Umbilical cord (tissue), 2 donors: ENCODE measurements around the gene PROZ. TPM values are rescaled to one million over a fixed set of nuclear protein-coding genes. Genes with fewer than 3 reads are reported as not detected.
"Not testable (repeated sequence)": the region's sequence is repeated elsewhere in the genome, so short reads cannot be mapped to it uniquely, and the experiment has no call there.

ENCODE experiments used
- DNase-seq: peaks from one replicate; pipeline ENCODE4 v3.0.0-alpha.2; 2015; ENCODE audit warnings: low spot score
- total RNA-seq: library from RNA; depleted of rRNA; stranded (reverse); fragments of >200 nt; gene quantifications from one replicate; pipeline ENCODE4 v1.2.3, GENCODE V29; 2014; ENCODE audit warnings: low replicate concordance; ENCODE audit not compliant: insufficient read depth

Gene PROZ
- total RNA-seq, 1 donor from 2014 or later: 3.1 TPM

DNA sequence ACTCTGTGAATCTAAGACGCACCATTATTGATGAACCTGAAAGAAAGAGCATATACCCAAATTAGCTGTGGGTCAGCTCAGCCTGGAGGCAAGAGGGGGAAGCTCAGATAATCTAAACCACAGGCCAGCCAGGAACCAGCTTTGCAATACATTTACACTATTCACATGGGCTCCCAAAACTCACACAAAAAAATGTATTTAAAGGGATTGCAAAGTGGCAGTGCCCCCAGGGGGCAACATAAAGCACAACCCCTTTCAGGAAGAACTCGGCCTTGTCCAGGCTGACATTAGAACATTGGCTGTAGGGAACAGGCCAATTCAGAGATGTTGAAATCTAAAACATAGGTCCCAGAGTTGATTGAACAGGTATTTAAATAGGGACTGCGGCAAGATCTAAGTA lies 3.2 kb upstream of the PROZ start:
- no peak for DNase-seq

DNA sequence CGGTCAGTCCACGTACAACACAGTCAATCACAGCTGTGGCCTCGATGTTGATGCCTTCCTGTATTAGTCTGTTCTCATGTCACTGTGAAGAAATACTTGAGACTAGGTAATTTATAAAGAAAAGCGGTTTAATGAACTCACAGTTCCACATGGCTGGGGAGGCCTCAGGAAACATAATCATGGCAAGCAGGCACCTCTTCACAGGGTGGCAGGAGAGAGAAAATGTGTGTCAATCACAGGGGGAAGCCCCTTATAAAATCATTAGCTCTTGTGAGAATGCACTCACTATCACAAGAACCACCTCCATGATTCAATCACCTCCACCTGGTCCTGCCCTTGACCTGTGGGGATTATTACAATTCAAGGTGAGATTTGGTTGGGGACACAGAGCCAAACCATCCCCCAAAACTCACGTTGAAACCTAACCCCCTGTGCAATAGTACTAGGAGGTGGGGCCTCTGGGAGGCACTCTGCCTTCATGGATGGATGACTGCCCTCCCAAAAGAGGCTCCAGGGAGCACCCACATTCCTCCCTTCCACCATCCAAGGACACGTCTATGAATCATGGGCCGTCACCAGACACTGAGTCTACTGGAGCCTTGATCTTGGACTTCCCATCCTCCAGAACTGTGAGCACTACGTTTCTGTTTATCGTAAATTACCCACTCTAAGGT lies 2.3 kb upstream of the PROZ start:
- no peak for DNase-seq

DNA sequence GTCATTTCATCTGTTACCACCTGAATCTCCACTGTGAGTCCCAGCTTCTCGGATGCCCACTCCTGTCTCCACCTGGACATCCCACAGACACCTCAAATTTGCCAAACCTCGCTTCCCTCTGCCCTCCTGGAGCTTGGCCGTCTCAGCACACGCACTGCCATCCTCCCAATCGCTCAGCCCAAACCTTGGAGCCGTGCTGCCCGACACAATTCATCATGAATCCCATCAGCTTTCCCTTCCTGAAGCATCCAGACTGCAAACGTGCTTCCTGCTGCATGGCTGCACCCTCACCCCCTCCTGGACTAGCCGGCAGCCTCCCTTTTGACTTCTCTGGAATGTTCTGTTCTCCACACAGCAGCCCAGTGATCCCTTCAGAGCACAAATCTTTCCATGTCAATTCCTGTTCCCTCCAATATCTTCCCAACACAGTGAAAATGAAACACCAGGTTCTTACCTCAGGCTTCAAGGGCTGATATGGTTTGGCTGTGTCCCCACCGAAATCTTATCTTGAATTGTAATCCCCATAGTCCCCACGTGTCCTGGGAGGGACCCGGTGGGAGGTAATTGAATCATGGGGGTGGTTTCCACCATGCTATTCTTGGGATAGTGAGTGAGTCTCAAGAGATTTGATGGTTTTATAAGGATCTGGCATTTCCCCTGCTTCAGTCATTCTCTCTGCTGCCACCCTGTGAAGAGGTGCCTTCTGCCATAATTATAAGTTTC lies 1.1 kb upstream of the PROZ start:
- DNase-seq: no peak

DNA sequence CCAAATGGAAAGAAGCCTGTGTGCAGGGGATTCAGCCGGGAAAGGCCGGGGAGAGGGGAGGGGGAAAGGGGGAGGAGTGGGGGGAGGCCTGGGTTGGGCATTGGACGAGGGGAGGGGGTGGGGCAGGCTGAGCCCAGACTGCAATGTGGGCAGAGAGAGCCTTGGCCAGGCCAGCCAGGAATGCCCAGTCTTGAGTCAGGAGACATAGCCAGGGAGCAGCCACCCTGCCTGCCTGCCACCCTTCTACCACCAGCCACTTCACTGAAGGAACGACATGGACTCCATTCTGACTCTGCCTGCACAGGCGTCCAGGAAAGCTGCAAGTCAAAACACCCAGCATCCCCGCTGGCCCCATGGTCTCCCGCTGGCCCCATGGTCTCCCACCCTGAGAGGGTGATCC lies 498 bp downstream of the PROZ start:
- DNase-seq: no peak

DNA sequence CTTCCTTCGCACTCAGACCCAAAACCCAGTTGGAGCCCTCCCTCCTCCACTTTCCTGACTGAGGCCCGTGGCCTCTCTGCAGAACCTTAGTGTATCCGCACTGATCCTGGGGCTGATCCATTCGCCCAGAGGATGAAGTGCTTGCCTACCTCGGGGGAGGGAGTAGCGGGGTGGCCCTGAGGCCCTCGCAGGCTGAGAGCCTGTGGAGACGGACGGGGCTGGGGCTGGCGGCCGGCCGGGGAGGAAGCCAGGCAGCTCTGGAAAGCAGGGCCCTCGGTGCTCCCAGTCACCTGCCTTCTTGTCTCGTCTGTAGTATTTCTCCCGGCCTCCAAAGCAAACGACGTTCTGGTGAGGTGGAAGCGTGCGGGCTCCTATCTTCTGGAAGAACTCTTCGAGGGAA lies 1.3 kb downstream of the PROZ start:
- no peak for DNase-seq

DNA sequence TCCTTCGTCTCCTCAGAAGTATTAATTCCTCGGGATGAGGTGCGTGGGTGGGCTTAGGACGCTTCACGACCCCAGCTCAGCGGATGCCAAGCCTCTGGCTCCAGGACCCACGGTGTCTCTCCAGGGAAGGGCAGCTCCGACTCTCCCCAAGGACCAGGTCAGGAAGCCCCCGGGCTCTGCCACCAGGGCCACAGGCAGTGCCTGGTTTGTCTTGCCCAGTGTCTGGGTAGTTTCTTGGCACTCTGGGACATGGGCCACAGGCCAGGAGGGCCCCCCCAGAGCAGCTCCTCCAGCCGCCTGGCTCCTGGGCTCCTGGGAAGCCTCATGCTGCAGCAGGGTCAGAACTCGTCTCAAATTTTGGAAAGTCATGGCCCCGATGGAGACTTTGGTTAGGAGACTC lies 2.5 kb downstream of the PROZ start:
- no peak for DNase-seq

DNA sequence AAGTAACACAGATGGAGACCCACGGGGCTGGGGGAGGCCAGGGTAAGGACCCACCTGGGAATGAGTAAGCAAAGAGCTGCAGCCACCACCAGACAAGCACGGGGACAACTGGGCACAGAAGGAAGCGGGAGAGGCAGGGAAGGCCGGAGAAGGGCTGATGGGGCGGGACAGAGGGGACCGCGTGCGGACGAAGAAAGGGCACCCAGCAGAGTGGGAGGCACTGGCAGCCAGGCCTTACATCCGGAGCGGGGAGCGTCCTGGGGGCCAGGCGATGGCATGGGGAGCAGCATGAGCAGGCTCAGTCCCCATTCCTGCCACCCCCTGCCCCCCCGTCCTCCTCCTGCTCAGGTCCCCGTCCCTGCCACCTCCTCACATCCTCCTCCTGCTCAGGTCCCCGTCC lies 3.0 kb downstream of the PROZ start:
- no peak for DNase-seq

DNA sequence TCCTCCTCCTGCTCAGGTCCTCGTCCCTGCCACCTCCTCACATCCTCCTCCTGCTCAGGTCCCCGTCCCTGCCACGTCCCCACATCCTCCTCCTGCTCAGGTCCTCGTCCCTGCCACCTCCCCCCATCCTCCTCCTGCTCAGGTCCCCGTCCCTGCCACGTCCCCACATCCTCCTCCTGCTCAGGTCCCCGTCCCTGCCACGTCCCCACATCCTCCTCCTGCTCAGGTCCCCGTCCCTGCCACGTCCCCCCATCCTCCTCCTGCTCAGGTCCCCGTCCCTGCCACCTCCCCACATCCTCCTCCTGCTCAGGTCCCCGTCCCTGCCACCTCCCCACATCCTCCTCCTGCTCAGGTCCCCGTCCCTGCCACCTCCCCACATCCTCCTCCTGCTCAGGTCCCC lies 3.5 kb downstream of the PROZ start:
- DNase-seq: not testable (repeated sequence)

DNA sequence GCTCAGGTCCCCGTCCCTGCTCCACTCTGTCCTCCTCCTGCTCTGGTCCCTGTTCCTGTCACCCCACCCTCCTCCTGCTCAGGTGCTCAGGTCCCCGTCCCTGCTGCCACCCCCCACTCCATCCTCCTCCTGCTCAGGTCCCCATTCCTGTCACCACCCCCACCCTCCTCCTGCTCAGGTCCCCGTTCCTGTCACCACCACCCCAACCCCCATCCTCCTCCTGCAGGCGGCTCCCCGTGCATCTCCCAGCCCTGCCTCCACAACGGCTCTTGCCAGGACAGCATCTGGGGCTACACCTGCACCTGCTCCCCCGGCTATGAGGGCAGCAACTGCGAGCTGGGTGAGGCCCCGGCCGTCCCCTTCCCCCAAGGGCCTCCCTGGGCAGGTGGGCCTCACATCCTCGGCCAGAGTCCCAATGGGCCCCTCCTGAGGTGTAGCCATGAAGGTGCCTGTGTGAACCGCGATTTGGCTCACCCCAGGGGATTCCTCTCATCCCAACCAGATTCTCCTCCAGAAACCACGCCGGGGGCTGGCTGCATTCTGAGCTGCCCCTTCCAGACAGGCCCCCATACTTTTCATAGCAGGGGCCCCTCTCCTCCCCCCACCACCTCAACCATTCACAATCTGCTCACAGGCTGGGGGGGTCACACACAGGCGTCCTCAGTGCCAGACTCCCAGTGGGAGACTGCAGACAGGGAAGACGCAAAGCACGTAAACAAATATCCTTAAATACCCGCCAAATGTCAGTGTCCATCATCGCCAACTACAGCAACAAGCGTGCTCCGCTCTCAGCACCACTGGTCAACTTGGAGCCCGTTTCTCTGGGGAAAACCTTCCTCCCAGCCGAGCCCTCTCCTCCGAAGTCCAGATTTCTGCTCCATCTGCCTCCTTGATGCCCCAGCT lies 4.6 kb downstream of the PROZ start:
- no peak for DNase-seq

DNA sequence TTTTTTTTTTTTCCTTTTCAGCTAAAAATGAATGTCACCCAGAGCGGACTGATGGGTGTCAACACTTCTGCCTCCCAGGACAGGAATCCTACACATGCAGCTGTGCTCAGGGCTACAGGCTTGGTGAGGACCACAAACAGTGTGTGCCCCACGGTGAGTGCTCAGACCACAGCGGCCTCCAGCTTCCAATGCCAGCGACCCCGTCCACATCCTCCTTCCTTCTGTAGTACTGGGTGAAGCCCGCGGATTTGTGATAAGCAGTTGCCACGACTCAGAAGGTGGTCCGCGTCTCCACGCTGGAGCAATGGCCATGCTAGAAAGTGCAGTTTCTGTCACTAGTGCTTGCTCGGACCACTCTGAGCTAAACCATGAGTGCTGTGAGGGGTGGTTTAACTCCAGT lies 6.0 kb downstream of the PROZ start:
- DNase-seq: no peak

DNA sequence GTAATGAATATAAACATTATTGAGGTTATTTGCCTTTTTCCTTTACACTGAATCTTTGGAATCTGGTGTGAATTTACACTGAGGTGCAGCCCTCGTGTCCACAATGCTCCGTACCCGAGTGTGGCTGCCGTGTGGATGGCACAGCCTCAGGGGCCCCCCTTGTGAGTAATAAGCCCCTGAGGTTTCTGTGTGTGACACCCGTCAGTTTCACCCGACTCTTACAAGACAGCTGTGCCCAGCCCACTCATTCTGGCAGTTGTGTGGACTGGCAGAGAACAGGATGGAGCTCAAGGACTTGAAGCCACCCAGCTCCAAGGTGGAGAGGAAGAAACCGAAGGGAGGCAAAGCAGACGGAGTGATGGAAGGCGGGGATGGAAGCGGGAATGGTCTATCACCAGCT lies 7.8 kb downstream of the PROZ start:
- no peak for DNase-seq

DNA sequence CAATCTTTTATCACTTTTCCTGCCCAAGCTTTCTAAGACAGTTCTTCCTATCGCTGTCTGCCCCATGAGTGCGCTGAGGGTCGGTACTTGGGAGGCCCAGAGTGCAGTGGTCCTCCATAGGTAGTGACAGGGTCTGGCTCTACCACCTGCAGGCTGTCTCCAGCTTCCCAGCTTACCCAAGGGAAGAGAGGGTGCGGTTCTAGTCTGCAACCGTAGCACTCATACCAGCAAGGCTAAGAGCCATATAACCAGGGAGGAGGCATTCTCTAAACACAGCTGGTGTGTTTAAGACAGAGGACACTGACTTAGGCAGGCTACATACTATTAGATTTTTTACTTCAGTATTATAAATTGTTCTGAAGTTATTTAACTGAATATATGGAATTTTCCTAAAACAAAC lies 8.2 kb downstream of the PROZ start:
- no peak for DNase-seq

DNA sequence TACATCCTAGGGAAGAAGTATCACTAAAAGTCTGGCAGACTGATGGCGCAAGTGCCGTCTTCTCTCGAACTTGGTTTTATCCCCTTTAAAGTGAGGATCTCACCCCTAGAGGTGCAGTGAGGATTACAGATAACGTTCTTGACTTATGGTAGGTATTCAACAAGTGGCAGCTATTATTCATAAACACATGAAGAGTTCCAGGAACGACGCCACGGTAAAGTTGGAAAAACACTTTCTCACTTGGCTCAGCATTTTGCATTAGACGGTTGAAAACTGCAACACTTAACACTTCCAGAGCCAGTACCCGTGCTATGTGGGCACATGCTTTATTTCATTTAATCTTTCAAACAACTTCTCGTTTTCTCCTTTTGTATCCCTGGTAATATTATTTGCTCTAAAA lies 8.7 kb downstream of the PROZ start:
- no peak for DNase-seq

DNA sequence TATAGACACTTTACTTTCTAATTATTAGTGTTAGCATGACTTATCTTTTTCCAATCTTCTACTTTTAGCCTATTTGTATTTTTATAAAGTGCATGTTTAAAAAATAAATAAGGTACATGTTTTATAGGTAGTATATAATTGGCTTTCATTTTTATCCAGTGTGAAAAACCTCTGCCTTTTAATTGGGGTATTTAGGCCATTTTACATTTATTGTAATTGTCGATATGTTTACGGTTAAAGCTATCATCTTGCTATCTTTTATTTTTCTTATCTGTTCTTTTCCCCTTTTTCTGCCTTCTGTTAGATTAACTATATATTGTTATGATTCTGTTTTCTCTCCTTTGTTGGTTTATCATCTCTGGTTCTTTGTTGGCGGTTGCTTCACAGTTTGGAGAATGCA lies 9.1 kb downstream of the PROZ start:
- no peak for DNase-seq

DNA sequence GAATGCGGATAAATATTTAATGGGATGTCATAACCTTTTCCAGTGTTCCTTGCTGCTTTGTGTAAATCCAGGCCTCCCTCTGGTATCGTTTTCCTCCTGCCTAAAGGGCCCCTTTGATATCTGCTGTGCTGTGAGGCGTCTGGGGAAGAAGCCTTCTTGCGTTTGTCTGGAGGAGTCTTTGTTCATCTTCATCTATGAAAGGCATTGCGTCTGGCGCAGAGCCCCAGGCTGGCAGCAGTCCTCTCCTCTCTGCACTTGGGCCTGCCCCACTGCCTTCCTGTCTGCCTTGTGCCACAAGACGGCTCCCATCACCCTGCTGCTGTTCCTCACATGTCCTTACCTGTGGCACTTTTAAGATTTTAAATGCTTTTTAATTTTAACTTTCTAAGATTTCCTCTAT lies 9.8 kb downstream of the PROZ start:
- no peak for DNase-seq

DNA sequence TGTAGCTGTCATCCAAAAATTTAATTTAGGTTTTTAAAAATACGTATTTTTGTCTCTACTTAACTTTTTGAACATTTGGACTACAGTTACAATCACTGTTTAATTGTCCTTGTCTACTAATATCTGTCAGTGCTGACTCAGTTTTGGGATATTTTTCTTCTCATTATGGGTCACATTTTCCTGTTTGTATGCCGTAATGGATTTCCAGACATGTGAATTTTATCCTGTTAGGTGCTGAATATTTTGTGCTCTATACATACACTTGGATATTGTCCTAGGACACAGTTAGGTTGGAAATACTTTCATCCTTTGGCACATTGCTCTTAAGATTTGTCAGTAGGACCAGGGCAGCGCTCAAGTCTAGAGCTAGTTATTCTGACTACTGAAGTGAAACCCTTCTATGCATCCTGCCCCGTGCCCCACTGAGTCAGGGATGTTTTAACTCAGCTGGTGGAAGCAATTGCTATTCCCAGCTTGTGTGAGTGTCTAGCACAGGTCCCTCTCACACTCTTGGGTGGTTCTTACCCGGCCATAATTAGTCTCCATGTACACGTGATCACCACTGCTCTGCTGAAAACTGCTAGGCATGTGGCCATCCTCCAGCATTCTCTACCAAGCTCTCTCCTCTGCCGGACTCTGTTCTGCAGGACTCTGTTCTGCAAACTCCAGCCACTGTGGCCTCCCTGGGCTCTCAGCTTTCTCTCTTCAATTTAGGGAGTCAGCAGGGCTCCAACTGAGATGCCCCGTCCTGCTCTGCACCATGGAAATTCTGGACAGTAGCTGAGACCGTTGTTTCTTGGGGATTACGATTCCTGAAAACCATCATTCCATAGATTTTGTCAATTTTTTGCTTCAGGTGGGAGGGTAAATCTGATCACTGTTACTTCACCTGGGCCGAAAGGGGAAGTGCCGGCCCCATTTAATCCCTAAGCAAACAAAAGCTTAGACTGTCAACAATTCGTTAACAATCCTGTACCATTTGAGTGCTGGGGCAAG lies 11.1 kb downstream of the PROZ start:
- no peak for DNase-seq

DNA sequence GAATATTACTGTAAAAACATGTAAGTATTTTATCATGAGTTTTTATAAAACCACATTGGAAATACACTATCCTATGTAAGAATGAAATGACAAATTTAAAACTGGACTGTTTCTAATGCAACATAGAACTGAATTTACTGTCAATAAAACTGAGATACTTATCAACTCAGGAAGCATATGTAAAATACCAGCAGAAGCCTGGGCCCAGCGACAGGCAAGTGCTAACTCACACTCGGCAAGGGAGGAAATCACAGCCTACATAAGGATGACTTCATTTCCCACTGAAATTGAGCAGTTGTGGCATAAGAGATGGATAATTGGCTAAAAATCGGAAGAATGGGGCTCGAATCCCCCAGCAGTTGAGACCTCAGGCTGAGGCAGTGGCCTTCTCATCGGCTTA lies 12.1 kb downstream of the PROZ start:
- no peak for DNase-seq

DNA sequence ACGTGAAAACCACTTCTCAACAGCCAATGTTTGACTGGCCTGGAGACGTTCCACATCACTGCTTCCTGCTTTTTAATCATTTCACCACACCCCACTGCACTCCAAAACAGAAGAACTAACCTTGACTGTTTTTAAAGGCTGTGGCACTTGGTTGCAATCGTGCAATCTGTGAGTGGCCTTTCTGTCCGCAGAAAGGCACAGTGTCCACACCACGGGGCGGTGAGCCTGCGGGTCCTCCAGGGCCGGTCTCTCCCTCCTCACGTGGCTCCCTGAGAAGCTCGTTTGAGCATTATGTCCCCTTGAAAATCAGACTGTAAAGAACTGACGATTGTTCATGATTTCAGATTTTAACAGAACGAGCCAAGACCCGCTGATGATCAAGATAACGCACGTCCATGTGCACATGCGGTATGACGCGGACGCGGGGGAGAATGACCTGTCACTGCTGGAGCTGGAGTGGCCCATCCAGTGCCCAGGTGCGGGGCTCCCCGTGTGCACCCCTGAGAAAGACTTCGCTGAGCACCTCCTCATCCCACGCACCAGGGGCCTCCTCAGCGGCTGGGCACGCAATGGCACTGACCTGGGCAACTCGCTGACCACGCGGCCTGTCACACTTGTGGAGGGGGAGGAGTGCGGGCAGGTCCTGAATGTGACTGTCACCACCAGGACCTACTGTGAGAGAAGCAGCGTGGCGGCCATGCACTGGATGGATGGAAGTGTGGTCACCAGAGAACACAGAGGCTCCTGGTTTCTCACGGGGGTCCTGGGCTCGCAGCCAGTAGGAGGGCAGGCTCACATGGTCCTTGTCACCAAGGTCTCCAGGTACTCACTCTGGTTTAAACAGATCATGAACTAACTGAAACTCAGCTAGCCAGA lies 13.0 kb downstream of the PROZ start:
- DNase-seq: no peak

DNA sequence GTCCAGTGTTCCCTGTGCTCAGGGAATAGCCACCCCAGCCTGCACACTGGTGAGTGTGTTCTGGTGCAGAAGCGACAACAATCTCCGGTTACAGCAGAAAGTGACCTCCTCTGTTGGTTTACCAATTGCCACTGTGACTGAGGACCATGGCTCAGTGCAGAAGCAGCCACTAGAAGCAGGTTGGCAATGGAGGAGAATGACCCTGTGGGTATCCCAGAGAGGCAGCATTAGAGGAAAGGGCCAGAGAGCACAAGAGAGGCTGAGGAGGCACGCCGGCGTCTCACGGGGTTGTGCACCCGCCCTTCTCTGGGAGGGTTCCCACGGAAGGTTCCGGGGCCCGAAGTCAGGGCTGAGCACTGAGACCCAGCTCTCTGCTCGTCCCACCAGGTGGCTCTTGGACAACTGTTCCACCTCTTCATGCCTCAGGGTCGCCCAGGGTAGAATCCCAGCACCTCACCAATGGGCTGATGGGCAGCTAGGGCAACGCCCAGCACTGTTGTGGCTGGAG lies 14.0 kb downstream of the PROZ start:
- DNase-seq: no peak

DNA sequence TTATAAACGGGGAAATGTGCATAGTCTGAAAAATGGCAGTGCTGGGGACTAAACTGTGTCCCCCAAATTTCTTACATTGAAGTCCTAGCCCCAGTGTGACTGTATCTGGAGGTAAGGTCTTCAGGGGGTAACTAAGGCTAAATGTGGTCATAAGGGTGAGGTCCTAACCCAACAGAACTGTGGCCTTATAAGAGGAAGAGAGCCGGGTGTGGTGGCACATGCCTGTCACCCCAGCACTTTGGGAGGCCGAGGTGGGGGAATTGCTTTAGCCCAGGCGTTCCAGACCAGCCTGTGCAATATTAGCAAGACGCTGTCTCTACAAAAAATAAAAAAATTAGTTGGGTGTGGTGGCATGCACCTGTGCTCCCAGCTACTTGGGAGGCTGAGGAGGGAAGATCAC lies 17.8 kb downstream of the PROZ start:
- no peak for DNase-seq
